ENCODE results near the gene FRMD5. TPM values are rescaled to one million over a fixed set of nuclear protein-coding genes. Genes with fewer than 3 reads are reported as not detected.

The FRMD5 gene
- total RNA-seq, 4 donors from 2014 or later = 0.15 to 2.5 (median 0.29) TPM

DNA sequence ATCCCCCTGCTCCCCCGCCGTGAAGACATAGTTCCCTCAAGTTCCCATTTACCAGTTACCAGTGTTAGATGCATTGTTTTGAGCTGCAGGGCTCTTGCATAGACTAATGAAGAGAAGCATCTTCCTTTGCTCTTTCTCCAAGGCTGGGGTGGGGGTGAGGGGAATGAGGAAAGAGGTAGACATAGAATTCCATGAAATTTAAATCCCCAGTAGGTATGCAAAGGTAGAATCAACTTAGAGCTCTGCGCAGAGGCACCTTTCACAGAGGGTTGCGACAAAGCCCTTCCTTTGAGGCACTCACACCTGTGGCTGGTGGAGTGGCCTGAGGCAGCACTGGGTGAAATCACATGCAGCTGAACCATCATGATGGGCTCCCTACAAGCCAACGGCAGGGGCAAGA is 266.9 kb downstream of the FRMD5 start:
- DNase-seq (ENCODE audit: low spot score in 2 of 2) = no peak
- H3K4me3 ChIP-seq (ENCODE audit: low read depth, poor library complexity, severe bottlenecking) = no peak overlapping the region
- TF ChIP-seq, protein P1, sequence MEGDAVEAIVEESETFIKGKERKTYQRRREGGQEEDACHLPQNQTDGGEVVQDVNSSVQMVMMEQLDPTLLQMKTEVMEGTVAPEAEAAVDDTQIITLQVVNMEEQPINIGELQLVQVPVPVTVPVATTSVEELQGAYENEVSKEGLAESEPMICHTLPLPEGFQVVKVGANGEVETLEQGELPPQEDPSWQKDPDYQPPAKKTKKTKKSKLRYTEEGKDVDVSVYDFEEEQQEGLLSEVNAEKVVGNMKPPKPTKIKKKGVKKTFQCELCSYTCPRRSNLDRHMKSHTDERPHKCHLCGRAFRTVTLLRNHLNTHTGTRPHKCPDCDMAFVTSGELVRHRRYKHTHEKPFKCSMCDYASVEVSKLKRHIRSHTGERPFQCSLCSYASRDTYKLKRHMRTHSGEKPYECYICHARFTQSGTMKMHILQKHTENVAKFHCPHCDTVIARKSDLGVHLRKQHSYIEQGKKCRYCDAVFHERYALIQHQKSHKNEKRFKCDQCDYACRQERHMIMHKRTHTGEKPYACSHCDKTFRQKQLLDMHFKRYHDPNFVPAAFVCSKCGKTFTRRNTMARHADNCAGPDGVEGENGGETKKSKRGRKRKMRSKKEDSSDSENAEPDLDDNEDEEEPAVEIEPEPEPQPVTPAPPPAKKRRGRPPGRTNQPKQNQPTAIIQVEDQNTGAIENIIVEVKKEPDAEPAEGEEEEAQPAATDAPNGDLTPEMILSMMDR (IDR thresholded peaks at IDR 0.05) = no peak
- no peak for TF ChIP-seq POLR2A (IDR thresholded peaks at IDR 0.05)
- WGBS, 2 donors = 69 to 79% methylated on average over 5 of the region's 5 CpGs
- intact Hi-C loops (cut with DNase I; ENCODE audit: low total_unique reads) = loop anchor here (10.0 kb wide), 1 partner anchor 137 kb away; no protein-coding TSS in a partner anchor

DNA sequence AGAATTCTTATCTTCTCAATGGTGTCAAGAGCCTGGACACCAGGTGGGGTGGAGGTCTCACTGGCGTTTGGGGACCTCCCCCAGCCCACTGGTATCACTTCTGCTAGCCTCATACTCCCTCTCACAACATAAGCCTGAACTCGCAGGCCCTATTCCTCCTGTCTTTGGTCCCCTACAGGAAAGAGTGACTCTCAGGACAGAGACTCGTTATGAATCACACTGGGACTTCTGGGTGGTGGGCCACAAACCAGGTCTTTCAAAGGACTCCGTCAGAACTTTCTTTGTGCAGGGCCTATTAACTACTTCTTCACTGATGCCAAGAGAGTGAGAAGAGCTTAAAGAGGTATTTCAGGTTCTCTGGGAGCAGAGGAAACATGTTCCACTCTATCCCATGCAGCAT is 267.9 kb downstream of the FRMD5 start:
- TF ChIP-seq, protein P1 (IDR thresholded peaks at IDR 0.05) = no peak
- TF ChIP-seq POLR2A (IDR thresholded peaks at IDR 0.05) = no peak
- WGBS, 2 donors = 57 to 62% methylated on average over 4 of the region's 4 CpGs
- no peak for DNase-seq (ENCODE audit: low spot score in 2 of 2)
- no peak overlapping the region for H3K4me3 ChIP-seq (ENCODE audit: low read depth, poor library complexity, severe bottlenecking)
- intact Hi-C loops (cut with DNase I; ENCODE audit: low total_unique reads) = loop anchor here (10.0 kb wide), 1 partner anchor 138 kb away; no protein-coding TSS in a partner anchor

DNA sequence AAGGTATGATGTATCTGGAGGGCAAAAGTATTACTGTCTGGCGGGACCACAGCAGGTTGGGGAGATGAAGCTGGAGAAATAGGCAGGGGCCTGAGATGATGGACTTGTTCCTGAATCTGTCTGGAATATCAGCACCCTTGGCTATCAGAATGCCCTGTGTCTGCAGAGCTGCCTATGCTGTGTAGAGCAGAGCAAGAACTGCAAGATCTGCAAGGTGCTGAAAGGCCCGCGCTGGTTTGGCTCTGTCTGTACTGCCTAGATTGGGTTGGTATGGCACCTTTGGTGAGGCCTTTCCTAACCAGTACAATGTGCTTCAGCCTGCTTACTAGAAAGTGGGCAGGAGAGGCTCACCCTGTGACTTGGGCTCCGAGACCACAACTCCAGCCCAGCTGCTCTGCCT is 271.5 kb downstream of the FRMD5 start:
- TF ChIP-seq POLR2A (IDR thresholded peaks at IDR 0.05) = no peak
- TF ChIP-seq, protein P1 (IDR thresholded peaks at IDR 0.05) = no peak
- intact Hi-C loops (cut with DNase I; ENCODE audit: low total_unique reads) = loop anchor here (10.0 kb wide), 1 partner anchor 141 kb away; no protein-coding TSS in a partner anchor
- 92 to 99% methylated on average over 4 of the region's 4 CpGs for WGBS, 2 donors
- DNase-seq (ENCODE audit: low spot score in 2 of 2) = no peak
- no peak overlapping the region for H3K4me3 ChIP-seq (ENCODE audit: low read depth, poor library complexity, severe bottlenecking)

DNA sequence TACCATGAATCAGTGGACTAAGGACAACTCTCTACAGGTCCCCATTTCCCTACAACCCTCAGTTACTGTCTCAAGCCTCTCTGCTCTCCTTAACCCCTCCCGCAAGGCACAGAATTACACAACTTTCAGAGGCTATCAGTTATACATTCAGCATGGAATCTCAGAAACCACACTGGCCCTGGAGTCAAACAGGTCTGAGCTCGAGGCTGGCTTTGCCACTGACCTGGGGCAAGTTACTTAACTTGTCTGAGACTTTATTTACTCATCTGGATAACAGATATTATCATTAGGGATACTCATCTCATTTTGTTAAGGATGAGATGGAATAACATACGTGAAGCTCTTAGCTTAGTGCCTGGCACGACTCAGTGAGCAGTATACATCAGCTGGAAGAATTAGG is 273.1 kb downstream of the FRMD5 start:
- 64 to 67% methylated on average over 4 of the region's 4 CpGs for WGBS, 2 donors
- no peak overlapping the region for H3K4me3 ChIP-seq (ENCODE audit: low read depth, poor library complexity, severe bottlenecking)
- TF ChIP-seq POLR2A (IDR thresholded peaks at IDR 0.05) = no peak
- no peak for DNase-seq (ENCODE audit: low spot score in 2 of 2)
- intact Hi-C loops (cut with DNase I; ENCODE audit: low total_unique reads) = loop anchor here (10.0 kb wide), 1 partner anchor 143 kb away; no protein-coding TSS in a partner anchor

DNA sequence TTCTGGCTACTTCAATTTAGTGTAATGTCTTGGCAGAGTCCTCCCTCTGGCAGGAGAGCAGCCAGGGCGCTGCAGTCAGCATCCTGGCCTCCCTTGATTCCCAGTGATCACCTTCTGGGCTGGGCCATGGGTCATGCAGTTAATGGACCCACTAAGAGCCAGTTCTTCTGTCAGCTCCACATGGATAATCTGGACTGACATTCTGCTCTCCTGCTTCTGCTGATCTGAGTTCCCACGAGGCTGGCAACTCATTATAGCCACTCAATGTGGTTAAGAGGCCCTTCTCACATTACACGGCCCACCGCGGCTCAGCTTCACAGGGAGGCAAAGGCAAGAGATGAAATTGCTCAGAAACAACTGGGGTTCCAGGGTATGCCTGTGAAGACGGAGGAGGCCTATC is 274.3 kb downstream of the FRMD5 start:
- 61 to 85% methylated on average over 6 of the region's 6 CpGs for WGBS, 2 donors
- DNase-seq (ENCODE audit: low spot score in 2 of 2) = no peak
- intact Hi-C loops (cut with DNase I; ENCODE audit: low total_unique reads) = loop anchor here (10.0 kb wide), 1 partner anchor 144 kb away; no protein-coding TSS in a partner anchor
- H3K4me3 ChIP-seq (ENCODE audit: low read depth, poor library complexity, severe bottlenecking) = no peak overlapping the region
- no peak for TF ChIP-seq POLR2A (IDR thresholded peaks at IDR 0.05)
- TF ChIP-seq, protein P1 (IDR thresholded peaks at IDR 0.05) = no peak

DNA sequence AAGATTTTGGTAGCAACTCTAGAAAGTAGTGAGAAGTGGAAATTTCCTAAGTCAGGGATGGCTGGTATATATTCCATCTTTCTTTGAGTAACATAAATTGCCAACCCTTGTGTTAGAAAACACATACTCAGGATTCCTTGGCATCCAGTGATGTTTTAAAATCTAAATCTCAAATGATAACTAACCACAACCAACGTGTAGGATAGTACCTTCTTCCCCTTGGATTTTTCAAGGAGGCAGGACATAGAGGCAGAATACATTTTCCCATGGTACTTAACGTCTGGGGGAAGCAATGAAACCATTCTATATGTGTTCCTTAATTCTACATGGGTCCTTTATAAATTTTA is 274.8 kb downstream of the FRMD5 start:
- intact Hi-C loops (cut with DNase I; ENCODE audit: low total_unique reads) = loop anchor here (10.0 kb wide), 1 partner anchor 145 kb away; no protein-coding TSS in a partner anchor
- H3K4me3 ChIP-seq (ENCODE audit: low read depth, poor library complexity, severe bottlenecking) = no peak overlapping the region
- DNase-seq (ENCODE audit: low spot score in 2 of 2) = no peak
- 42 to 54% methylated on average over 2 of the region's 2 CpGs for WGBS, 2 donors
- TF ChIP-seq POLR2A (IDR thresholded peaks at IDR 0.05) = no peak
- TF ChIP-seq, protein P1 (IDR thresholded peaks at IDR 0.05) = no peak

Data from lower leg skin (tissue), 4 donors.